Activated CD4-positive, CD25-positive, alpha-beta regulatory T cell treated with anti-CD3 and anti-CD28 coated beads, Interleukin-2, amount 50 U/mL, for 16 hours (primary cell): ENCODE measurements around the gene ANKDD1A.

Experiments
- DNase-seq: peaks from one replicate; pipeline ENCODE4 v3.0.0-alpha.2; 2020; ENCODE audit warnings: low read depth, low spot score

The ANKDD1A gene

GRCh38 chr15:64895285-64896065, 16.2 kb upstream of the ANKDD1A start:
- DNase-seq, result no peak

- no peak for DNase-seq
Measured at GRCh38 chr15:64896371-64897069, 15.2 kb upstream of the ANKDD1A start.

- DNase-seq, result no peak
Measured at GRCh38 chr15:64897345-64897985, 14.2 kb upstream of the ANKDD1A start.

- DNase-seq, result no peak
Measured at GRCh38 chr15:64898406-64898805, 13.3 kb upstream of the ANKDD1A start.

- no peak for DNase-seq
Measured at GRCh38 chr15:64901141-64901540, 10.6 kb upstream of the ANKDD1A start.

- no peak for DNase-seq
Measured at GRCh38 chr15:64901914-64902313, 9.8 kb upstream of the ANKDD1A start.

- DNase-seq, result no peak
Measured at GRCh38 chr15:64902863-64903262, 8.8 kb upstream of the ANKDD1A start.

- no peak for DNase-seq
Measured at GRCh38 chr15:64903326-64903950, 8.3 kb upstream of the ANKDD1A start.

- no peak for DNase-seq
Measured at GRCh38 chr15:64904189-64904588, 7.5 kb upstream of the ANKDD1A start.

GRCh38 chr15:64905119-64905831, 6.4 kb upstream of the ANKDD1A start:
- DNase-seq, result no peak

GRCh38 chr15:64905941-64906340, 5.8 kb upstream of the ANKDD1A start:
- DNase-seq, result no peak

- DNase-seq, result no peak
Measured at GRCh38 chr15:64906402-64906801, 5.3 kb upstream of the ANKDD1A start.

GRCh38 chr15:64907991-64908390, 3.7 kb upstream of the ANKDD1A start:
- no peak for DNase-seq

GRCh38 chr15:64909546-64909945, 2.2 kb upstream of the ANKDD1A start:
- no peak for DNase-seq

GRCh38 chr15:64912379-64913325, 950 bp downstream of the ANKDD1A start:
- DNase-seq, result no peak

- no peak for DNase-seq
Measured at GRCh38 chr15:64915518-64916227, 4.0 kb downstream of the ANKDD1A start.

GRCh38 chr15:64916365-64916764, 4.7 kb downstream of the ANKDD1A start:
- DNase-seq, result no peak

- no peak for DNase-seq
Measured at GRCh38 chr15:64917211-64917610, 5.5 kb downstream of the ANKDD1A start.

- no peak for DNase-seq
Measured at GRCh38 chr15:64919721-64920120, 8.0 kb downstream of the ANKDD1A start.

GRCh38 chr15:64921711-64922110, 10.0 kb downstream of the ANKDD1A start:
- DNase-seq, result no peak
